ENCODE data around the gene LIME1.
A peak's percentile ranks its signal among the peaks of the same experiment; 100 is the strongest.

Gene LIME1

DNA sequence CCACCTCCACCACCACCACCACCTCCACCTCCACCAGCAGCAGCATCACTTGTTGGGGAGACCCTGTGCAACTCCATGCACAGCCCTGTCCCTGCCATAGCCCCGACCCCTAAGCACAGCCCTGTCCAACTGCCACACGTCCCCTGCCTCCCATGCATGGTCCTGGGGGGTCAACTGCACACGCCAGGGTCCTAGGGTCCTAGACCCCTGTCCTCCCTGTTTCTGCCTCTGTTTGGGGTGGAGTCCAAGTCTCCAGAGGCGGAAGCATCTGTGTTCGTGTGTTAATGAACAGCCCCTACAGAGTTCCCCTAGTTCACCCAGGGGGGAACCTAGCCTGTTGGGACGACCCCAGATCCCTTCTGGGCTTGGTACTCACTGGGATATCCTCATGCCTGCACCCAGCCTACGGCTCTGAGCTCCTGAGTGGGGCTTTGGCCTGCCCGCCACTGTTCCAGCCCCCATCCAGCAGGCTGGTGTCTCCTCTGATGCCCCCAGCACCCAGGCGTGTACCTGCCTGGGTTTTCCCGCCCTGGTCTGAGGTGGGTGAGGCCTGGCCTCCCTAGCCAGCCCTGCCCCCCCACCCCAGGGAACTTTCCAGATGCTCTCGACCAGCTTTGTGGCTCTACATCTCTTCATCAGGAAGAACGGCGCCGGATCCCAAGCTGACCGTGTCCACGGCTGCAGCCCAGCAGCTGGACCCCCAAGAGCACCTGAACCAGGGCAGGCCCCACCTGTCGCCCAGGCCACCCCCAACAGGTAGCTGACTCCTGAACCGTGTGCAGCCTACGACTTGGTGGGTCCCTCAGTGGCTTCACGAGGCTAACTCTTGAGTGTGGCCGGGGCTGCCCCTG is 42.5 kb upstream of the LIME1 start:
- H2BK120ac ChIP-seq (ENCODE audit: low read depth, low read length): no peak overlapping the region
- H3K27ac ChIP-seq (replicated peaks; ENCODE audit: low read length): no peak overlapping the region
- H2AFZ ChIP-seq (ENCODE audit: low read length): no peak overlapping the region
- WGBS, 2 donors (ENCODE audit: extremely low coverage in 2 of 2, insufficient read length in 2 of 2, insufficient replicate concordance in 1 of 2): no CpG with 5 or more reads among the region's 21 CpGs
- peaks cover 0 to 14% of the 10 kb centered on the region in 2 donors for H3K4me1 ChIP-seq (ENCODE audit: control insufficient read depth in 2 of 2, insufficient read depth in 1 of 2, low read depth in 1 of 2, low read length in 2 of 2)
- H3K4me2 ChIP-seq (ENCODE audit: insufficient read depth, low read length, poor library complexity, severe bottlenecking): no peak overlapping the region
- no peaks in the 10 kb centered on the region for H3K27me3 ChIP-seq (ENCODE audit: control insufficient read depth in 3 of 3, insufficient read depth in 3 of 3, low read depth in 1 of 3, low read length in 3 of 3)
- H3K14ac ChIP-seq (ENCODE audit: low read length): no peak overlapping the region
- H3K23ac ChIP-seq (ENCODE audit: low read depth, low read length, poor library complexity): no peak overlapping the region
- H3K4me3 ChIP-seq (ENCODE audit: low read length in 2 of 2): no peak overlapping the region
- no peak overlapping the region for H2BK5ac ChIP-seq (ENCODE audit: low read length)
- H3K36me3 ChIP-seq (replicated peaks in 1 of 2; ENCODE audit: control insufficient read depth in 2 of 2, insufficient read depth in 2 of 2, low read length in 2 of 2): peaks cover 0 to 47% of the 10 kb centered on the region in 2 donors
- no peak overlapping the region for H4K8ac ChIP-seq (ENCODE audit: low read depth, low read length)
- H2AK5ac ChIP-seq (ENCODE audit: low read depth, low read length): peak overlapping the region; percentile 1
- H3K79me1 ChIP-seq (ENCODE audit: low read depth, low read length): peaks cover 6% of the 10 kb centered on the region
- H3K9ac ChIP-seq (ENCODE audit: low read depth, low read length, poor library complexity): no peak overlapping the region
- no peak overlapping the region for H2BK15ac ChIP-seq (ENCODE audit: low read length)
- H3K18ac ChIP-seq (ENCODE audit: low read length): no peak overlapping the region
- H4K91ac ChIP-seq (ENCODE audit: low read depth, low read length, poor library complexity): no peak overlapping the region
- H3K9me3 ChIP-seq (replicated peaks in 1 of 2; ENCODE audit: control insufficient read depth in 2 of 2, insufficient read depth in 1 of 2, low read depth in 1 of 2, low read length in 2 of 2): peaks cover 0 to 2% of the 10 kb centered on the region in 2 donors
- no peak overlapping the region for H2BK12ac ChIP-seq (ENCODE audit: low read length)
- no peak for DNase-seq (ENCODE audit: low spot score)
- no peak overlapping the region for H3K4ac ChIP-seq (ENCODE audit: low read length)

DNA sequence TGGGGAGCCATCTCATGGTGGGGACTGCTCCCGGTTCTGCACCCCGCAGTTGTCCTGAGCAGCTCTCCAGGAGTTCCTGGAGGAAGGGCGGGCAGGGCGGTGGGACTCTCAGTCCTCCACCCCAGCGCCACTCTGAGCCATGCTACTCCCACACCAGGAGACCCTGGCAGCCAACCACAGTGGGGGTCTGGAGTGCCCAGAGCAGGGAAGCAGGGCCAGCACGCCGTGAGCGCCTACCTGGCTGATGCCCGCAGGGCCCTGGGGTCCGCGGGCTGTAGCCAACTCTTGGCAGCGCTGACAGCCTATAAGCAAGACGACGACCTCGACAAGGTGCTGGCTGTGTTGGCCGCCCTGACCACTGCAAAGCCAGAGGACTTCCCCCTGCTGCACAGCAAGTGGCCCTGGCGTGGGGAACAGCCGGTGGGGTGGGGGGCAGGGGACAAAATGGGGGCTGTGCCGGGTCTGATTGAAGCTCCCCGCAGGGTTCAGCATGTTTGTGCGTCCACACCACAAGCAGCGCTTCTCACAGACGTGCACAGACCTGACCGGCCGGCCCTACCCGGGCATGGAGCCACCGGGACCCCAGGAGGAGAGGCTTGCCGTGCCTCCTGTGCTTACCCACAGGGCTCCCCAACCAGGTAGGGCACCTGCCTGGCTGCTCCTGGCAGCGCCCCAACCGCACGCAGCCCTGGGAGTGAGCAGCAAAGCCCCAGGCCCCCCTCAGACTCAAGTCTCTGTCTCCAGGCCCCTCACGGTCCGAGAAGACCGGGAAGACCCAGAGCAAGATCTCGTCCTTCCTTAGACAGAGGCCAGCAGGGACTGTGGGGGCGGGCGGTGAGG is 41.7 kb upstream of the LIME1 start:
- H3K14ac ChIP-seq (ENCODE audit: low read length): no peak overlapping the region

DNA sequence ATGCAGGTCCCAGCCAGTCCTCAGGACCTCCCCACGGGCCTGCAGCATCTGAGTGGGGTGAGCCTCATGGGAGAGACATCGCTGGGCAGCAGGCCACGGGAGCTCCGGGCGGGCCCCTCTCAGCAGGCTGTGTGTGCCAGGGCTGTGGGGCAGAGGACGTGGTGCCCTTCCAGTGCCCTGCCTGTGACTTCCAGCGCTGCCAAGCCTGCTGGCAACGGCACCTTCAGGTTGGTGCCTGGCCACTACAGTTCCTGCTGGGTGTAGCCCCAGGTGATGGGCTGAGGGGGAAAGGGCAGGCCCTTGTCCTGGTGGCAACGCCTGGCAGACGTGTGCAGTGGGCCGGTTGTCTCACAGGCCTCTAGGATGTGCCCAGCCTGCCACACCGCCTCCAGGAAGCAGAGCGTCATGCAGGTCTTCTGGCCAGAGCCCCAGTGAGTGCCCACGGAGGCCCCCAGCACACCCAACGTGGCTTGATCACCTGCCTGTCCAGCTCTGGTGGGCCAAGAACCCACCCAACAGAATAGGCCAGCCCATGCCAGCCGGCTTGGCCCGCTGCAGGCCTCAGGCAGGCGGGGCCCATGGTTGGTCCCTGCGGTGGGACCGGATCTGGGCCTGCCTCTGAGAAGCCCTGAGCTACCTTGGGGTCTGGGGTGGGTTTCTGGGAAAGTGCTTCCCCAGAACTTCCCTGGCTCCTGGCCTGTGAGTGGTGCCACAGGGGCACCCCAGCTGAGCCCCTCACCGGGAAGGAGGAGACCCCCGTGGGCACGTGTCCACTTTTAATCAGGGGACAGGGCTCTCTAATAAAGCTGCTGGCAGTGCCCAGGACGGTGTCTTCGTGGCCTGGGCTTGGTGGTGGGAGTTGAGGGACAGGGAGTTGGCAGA is 40.8 kb upstream of the LIME1 start:
- Histone ChIP-seq H3K23ac (ENCODE audit: low read depth, low read length, poor library complexity) (peak overlapping the region; percentile 100), H4K8ac (ENCODE audit: low read depth, low read length) (no peak overlapping the region), H2BK15ac (ENCODE audit: low read length) (no peak overlapping the region), H4K91ac (ENCODE audit: low read depth, low read length, poor library complexity) (peak overlapping the region; percentile 53), H3K4me1 (ENCODE audit: control insufficient read depth in 2 of 2, insufficient read depth in 1 of 2, low read depth in 1 of 2, low read length in 2 of 2) (peaks cover 7 to 14% of the 10 kb centered on the region in 2 donors), H3K4me3 (ENCODE audit: low read length in 2 of 2) (no peak overlapping the region), H3K4me2 (ENCODE audit: insufficient read depth, low read length, poor library complexity, severe bottlenecking) (no peak overlapping the region), H3K4ac (ENCODE audit: low read length) (no peak overlapping the region), H2AK5ac (ENCODE audit: low read depth, low read length) (peak overlapping the region; percentile 56), H2BK120ac (ENCODE audit: low read depth, low read length) (no peak overlapping the region), H3K79me1 (ENCODE audit: low read depth, low read length) (peaks cover 6% of the 10 kb centered on the region), H3K9me3 (replicated peaks in 1 of 2; ENCODE audit: control insufficient read depth in 2 of 2, insufficient read depth in 1 of 2, low read depth in 1 of 2, low read length in 2 of 2) (peaks cover 0 to 2% of the 10 kb centered on the region in 2 donors), H3K9ac (ENCODE audit: low read depth, low read length, poor library complexity) (no peak overlapping the region), H3K27ac (replicated peaks; ENCODE audit: low read length) (no peak overlapping the region), H3K18ac (ENCODE audit: low read length) (peak overlapping the region; percentile 48), H3K36me3 (replicated peaks in 1 of 2; ENCODE audit: control insufficient read depth in 2 of 2, insufficient read depth in 2 of 2, low read length in 2 of 2) (peaks cover 0 to 47% of the 10 kb centered on the region in 2 donors), H2BK12ac (ENCODE audit: low read length) (peak overlapping the region; percentile 1), H2AFZ (ENCODE audit: low read length) (no peak overlapping the region), H3K14ac (ENCODE audit: low read length) (peak overlapping the region; percentile 71), H3K27me3 (ENCODE audit: control insufficient read depth in 3 of 3, insufficient read depth in 3 of 3, low read depth in 1 of 3, low read length in 3 of 3) (no peaks in the 10 kb centered on the region), H2BK5ac (ENCODE audit: low read length) (no peak overlapping the region)
- no CpG with 5 or more reads among the region's 25 CpGs for WGBS, 2 donors (ENCODE audit: extremely low coverage in 2 of 2, insufficient read length in 2 of 2, insufficient replicate concordance in 1 of 2)
- no peak for DNase-seq (ENCODE audit: low spot score)

More for the DNA sequence above, 41.7 kb upstream of the LIME1 start:
- H2BK12ac ChIP-seq (ENCODE audit: low read length): peak overlapping the region; percentile 1
- no peak overlapping the region for H3K18ac ChIP-seq (ENCODE audit: low read length)
- H4K8ac ChIP-seq (ENCODE audit: low read depth, low read length): no peak overlapping the region
- peaks cover 6% of the 10 kb centered on the region for H3K79me1 ChIP-seq (ENCODE audit: low read depth, low read length)
- peaks cover 6 to 14% of the 10 kb centered on the region in 2 donors for H3K4me1 ChIP-seq (ENCODE audit: control insufficient read depth in 2 of 2, insufficient read depth in 1 of 2, low read depth in 1 of 2, low read length in 2 of 2)
- no peak overlapping the region for H4K91ac ChIP-seq (ENCODE audit: low read depth, low read length, poor library complexity)
- no CpG with 5 or more reads among the region's 37 CpGs for WGBS, 2 donors (ENCODE audit: extremely low coverage in 2 of 2, insufficient read length in 2 of 2, insufficient replicate concordance in 1 of 2)
- DNase-seq (ENCODE audit: low spot score): no peak
- no peak overlapping the region for H3K4me2 ChIP-seq (ENCODE audit: insufficient read depth, low read length, poor library complexity, severe bottlenecking)
- H3K27ac ChIP-seq (replicated peaks; ENCODE audit: low read length): no peak overlapping the region
- no peak overlapping the region for H2BK120ac ChIP-seq (ENCODE audit: low read depth, low read length)
- H2AFZ ChIP-seq (ENCODE audit: low read length): no peak overlapping the region
- H3K9ac ChIP-seq (ENCODE audit: low read depth, low read length, poor library complexity): no peak overlapping the region
- H3K4ac ChIP-seq (ENCODE audit: low read length): no peak overlapping the region
- peak overlapping the region; percentile 56 for H2AK5ac ChIP-seq (ENCODE audit: low read depth, low read length)
- H3K9me3 ChIP-seq (replicated peaks in 1 of 2; ENCODE audit: control insufficient read depth in 2 of 2, insufficient read depth in 1 of 2, low read depth in 1 of 2, low read length in 2 of 2): peaks cover 0 to 2% of the 10 kb centered on the region in 2 donors
- H3K27me3 ChIP-seq (ENCODE audit: control insufficient read depth in 3 of 3, insufficient read depth in 3 of 3, low read depth in 1 of 3, low read length in 3 of 3): no peaks in the 10 kb centered on the region
- peak overlapping the region; percentile 89 for H3K23ac ChIP-seq (ENCODE audit: low read depth, low read length, poor library complexity)
- peaks cover 0 to 47% of the 10 kb centered on the region in 2 donors for H3K36me3 ChIP-seq (replicated peaks in 1 of 2; ENCODE audit: control insufficient read depth in 2 of 2, insufficient read depth in 2 of 2, low read length in 2 of 2)
- H2BK15ac ChIP-seq (ENCODE audit: low read length): no peak overlapping the region
- H2BK5ac ChIP-seq (ENCODE audit: low read length): no peak overlapping the region
- no peak overlapping the region for H3K4me3 ChIP-seq (ENCODE audit: low read length in 2 of 2)

Data from neuronal stem cell (in vitro differentiated cells).